ENCODE results near the gene RPL36.

RPL36 gene

DNA sequence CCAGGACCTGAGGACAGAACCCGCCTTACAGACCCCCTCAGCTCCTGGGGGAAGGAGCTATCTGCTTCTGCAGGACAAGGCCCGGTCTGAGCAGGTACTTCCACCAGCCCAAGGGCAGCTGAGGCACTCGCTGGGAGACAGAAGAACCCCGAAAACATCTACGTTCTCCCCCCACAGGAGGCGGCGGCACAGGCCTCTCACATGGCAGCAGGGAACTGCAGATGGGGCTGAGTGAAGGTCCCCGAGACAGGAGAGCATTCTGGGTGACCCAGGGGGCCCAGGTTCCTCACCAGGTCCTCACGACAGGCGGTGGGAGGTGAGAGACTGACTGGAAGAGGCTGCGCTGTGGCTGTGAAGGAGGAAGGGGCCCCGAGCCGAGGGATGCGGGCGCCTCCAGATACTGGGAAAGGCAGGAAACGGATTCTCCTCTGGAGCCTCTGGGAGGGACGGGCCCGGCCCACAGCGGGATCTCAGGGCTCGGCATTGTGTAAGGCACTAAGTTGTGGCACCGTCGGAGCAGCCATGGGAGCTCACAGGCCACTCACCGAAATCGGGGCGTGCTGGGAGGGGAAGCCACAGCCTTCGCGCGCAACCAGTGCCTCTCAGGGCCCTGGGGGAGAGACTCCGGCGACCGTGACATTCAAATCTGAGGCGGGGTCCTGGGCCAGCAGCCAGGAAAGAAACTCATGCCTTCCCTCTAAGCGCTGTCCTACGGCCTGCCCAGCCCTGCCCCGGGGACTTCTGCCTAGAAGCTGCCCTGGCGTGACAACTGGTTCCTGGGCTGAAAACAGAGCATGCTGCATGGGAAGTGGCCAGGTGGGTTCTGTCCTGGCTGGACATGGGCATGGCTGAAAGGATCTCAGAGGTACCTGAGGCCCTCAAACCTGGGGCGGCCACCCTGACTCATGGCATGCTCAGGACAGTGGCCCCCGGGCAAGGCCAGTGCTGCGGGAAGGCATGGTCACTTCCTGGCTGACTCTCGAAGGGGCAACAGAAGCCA, 14.0 kb downstream of the RPL36 start:
- ATAC-seq = no peak; the same call in 2 of the 3 replicates
- TF ChIP-seq, protein P1, sequence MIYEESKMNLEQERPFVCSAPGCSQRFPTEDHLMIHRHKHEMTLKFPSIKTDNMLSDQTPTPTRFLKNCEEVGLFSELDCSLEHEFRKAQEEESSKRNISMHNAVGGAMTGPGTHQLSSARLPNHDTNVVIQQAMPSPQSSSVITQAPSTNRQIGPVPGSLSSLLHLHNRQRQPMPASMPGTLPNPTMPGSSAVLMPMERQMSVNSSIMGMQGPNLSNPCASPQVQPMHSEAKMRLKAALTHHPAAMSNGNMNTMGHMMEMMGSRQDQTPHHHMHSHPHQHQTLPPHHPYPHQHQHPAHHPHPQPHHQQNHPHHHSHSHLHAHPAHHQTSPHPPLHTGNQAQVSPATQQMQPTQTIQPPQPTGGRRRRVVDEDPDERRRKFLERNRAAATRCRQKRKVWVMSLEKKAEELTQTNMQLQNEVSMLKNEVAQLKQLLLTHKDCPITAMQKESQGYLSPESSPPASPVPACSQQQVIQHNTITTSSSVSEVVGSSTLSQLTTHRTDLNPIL (CRISPR knock-in tag; IDR thresholded peaks at IDR 0.05; ENCODE audit: low read depth) = no peak
- TF ChIP-seq ZNF8 (CRISPR knock-in tag; IDR thresholded peaks at IDR 0.05) = no peak
- TF ChIP-seq ZNF70 (CRISPR knock-in tag; IDR thresholded peaks at IDR 0.05) = no peak
- TF ChIP-seq ZFP30 (CRISPR knock-in tag; IDR thresholded peaks at IDR 0.05) = no peak
- no peak for TF ChIP-seq ZFP3 (CRISPR knock-in tag; IDR thresholded peaks at IDR 0.05)
- TF ChIP-seq, protein P2, sequence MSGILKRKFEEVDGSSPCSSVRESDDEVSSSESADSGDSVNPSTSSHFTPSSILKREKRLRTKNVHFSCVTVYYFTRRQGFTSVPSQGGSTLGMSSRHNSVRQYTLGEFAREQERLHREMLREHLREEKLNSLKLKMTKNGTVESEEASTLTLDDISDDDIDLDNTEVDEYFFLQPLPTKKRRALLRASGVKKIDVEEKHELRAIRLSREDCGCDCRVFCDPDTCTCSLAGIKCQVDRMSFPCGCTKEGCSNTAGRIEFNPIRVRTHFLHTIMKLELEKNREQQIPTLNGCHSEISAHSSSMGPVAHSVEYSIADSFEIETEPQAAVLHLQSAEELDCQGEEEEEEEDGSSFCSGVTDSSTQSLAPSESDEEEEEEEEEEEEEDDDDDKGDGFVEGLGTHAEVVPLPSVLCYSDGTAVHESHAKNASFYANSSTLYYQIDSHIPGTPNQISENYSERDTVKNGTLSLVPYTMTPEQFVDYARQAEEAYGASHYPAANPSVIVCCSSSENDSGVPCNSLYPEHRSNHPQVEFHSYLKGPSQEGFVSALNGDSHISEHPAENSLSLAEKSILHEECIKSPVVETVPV (CRISPR knock-in tag; IDR thresholded peaks at IDR 0.05) = no peak
- TF ChIP-seq CSDC2 (CRISPR knock-in tag; IDR thresholded peaks at IDR 0.05) = no peak
- no peak for TF ChIP-seq GLIS3 (CRISPR knock-in tag; IDR thresholded peaks at IDR 0.05)

DNA sequence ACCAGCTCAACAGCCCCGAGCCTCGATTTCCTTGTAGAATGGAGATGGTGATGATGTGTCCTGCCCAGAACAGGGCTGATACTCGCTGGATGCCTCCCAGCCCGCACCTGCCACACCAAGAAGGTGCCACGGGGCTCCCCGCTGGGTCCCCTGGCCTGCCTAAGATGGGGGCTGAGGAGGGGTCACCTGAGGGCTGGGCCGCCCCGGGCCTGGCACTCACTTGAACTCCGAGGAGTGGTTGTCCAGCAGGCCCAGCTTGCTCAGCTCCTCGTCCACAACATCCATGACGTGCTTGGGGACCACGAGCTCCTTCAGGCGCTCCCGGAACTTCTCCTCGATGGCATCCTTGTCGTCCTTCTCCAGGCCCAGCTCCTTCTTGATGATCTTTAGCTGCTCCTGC, 15.5 kb downstream of the RPL36 start:
- no peak for ATAC-seq
- no peak for TF ChIP-seq ZFP30 (CRISPR knock-in tag; IDR thresholded peaks at IDR 0.05)
- TF ChIP-seq, protein P2 (CRISPR knock-in tag; IDR thresholded peaks at IDR 0.05) = no peak
- no peak for TF ChIP-seq GLIS3 (CRISPR knock-in tag; IDR thresholded peaks at IDR 0.05)
- no peak for TF ChIP-seq ZC3H10 (CRISPR knock-in tag; IDR thresholded peaks at IDR 0.05)
- no peak for TF ChIP-seq TOX (CRISPR knock-in tag; IDR thresholded peaks at IDR 0.05; ENCODE audit: borderline replicate concordance)

DNA sequence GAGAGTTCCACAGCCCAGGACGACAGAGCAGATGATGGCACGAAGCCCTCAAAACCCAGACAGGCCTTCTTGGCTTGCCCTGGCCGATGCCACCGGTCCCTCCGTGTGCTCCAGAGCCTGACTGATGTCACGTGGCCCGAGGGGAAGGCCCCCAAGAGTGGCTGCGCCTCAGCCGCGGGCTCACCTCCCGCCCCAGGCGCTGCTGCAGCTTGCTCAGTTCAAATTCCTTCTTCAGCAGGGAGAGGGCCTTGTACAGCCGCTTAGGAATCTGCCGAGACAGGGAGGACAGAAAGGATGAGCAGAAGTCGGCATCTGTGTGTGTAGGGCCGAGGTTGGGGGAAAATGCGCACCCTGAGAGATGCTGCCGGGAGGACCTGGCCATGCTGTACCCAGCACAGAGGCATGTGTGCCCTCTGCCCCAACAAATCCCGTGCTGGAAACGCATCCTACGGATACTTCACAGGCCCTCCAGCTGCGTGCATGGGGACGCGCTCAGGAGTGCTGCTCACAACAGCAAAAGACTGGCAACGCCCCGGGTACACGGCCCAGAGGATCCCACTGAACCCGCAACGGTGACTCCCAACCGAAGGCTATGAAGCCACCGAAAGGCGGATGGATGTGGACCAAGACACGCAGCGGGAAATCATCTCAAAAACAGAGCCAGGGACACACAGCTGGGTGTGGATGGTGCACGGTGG, 16.9 kb downstream of the RPL36 start:
- no peak for TF ChIP-seq TOX (CRISPR knock-in tag; IDR thresholded peaks at IDR 0.05; ENCODE audit: borderline replicate concordance)
- no peak for TF ChIP-seq BACH2 (CRISPR knock-in tag; IDR thresholded peaks at IDR 0.05; ENCODE audit: borderline replicate concordance)
- no peak for TF ChIP-seq ZNF70 (CRISPR knock-in tag; IDR thresholded peaks at IDR 0.05)
- TF ChIP-seq GLIS3 (CRISPR knock-in tag; IDR thresholded peaks at IDR 0.05) = no peak
- TF ChIP-seq ISL1 (CRISPR knock-in tag; IDR thresholded peaks at IDR 0.05) = no peak
- no peak for TF ChIP-seq SNAI2 (CRISPR knock-in tag; IDR thresholded peaks at IDR 0.05)
- TF ChIP-seq, protein P3, sequence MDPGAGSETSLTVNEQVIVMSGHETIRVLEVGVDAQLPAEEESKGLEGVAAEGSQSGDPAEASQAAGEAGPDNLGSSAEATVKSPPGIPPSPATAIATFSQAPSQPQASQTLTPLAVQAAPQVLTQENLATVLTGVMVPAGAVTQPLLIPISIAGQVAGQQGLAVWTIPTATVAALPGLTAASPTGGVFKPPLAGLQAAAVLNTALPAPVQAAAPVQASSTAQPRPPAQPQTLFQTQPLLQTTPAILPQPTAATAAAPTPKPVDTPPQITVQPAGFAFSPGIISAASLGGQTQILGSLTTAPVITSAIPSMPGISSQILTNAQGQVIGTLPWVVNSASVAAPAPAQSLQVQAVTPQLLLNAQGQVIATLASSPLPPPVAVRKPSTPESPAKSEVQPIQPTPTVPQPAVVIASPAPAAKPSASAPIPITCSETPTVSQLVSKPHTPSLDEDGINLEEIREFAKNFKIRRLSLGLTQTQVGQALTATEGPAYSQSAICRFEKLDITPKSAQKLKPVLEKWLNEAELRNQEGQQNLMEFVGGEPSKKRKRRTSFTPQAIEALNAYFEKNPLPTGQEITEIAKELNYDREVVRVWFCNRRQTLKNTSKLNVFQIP (CRISPR knock-in tag; IDR thresholded peaks at IDR 0.05; ENCODE audit: borderline replicate concordance, low read depth) = no peak
- TF ChIP-seq CSDC2 (CRISPR knock-in tag; IDR thresholded peaks at IDR 0.05) = no peak
- TF ChIP-seq, protein P4, sequence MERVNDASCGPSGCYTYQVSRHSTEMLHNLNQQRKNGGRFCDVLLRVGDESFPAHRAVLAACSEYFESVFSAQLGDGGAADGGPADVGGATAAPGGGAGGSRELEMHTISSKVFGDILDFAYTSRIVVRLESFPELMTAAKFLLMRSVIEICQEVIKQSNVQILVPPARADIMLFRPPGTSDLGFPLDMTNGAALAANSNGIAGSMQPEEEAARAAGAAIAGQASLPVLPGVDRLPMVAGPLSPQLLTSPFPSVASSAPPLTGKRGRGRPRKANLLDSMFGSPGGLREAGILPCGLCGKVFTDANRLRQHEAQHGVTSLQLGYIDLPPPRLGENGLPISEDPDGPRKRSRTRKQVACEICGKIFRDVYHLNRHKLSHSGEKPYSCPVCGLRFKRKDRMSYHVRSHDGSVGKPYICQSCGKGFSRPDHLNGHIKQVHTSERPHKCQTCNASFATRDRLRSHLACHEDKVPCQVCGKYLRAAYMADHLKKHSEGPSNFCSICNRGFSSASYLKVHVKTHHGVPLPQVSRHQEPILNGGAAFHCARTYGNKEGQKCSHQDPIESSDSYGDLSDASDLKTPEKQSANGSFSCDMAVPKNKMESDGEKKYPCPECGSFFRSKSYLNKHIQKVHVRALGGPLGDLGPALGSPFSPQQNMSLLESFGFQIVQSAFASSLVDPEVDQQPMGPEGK (CRISPR knock-in tag; IDR thresholded peaks at IDR 0.05; ENCODE audit: borderline replicate concordance) = no peak
- no peak for TF ChIP-seq ZNF565 (CRISPR knock-in tag; conservative IDR thresholded peaks at IDR 0.05; ENCODE audit: low read depth)
- TF ChIP-seq, protein P1 (CRISPR knock-in tag; IDR thresholded peaks at IDR 0.05; ENCODE audit: low read depth) = no peak
- TF ChIP-seq PPARA (CRISPR knock-in tag; IDR thresholded peaks at IDR 0.05; ENCODE audit: borderline replicate concordance) = no peak
- no peak for TF ChIP-seq RARB (CRISPR knock-in tag; IDR thresholded peaks at IDR 0.05)
- TF ChIP-seq ZC3H10 (CRISPR knock-in tag; IDR thresholded peaks at IDR 0.05) = no peak
- TF ChIP-seq, protein P2 (CRISPR knock-in tag; IDR thresholded peaks at IDR 0.05) = no peak
- no peak for TF ChIP-seq TCF4 (CRISPR knock-in tag; IDR thresholded peaks at IDR 0.05; ENCODE audit: borderline replicate concordance)
- TF ChIP-seq ARNTL (CRISPR knock-in tag; IDR thresholded peaks at IDR 0.05; ENCODE audit: borderline replicate concordance, low read depth) = no peak
- no peak for ATAC-seq

Measured in SK-N-SH treated with all-trans-retinoic acid at 6 μM for 48 hours (cell line).